Adrenal gland (tissue), 5 donors: Measurements from ENCODE around the gene BEST1.

Experiments used
- CTCF ChIP-seq, 6 experiments: fragments of 450-650 bp in 4 of 6; fragments of 200-600 bp in 2 of 6; sonication (generic) in 1 of 6; IDR thresholded peaks; 1 replicate in 5 of 6; 2 replicates in 1 of 6; pipeline versions ENCODE4 v1.5.1 to v1.8.0; 2016 to 2021; ENCODE audit warnings: antibody characterized with exemption in 6 of 6, mild to moderate bottlenecking in 2 of 6, moderate library complexity in 1 of 6
- POLR2A ChIP-seq, 2 donors: fragments of 450-650 bp; IDR thresholded peaks; one replicate each; pipeline ENCODE4 v1.6.1; 2017; ENCODE audit warnings: antibody characterized with exemption in 2 of 2, mild to moderate bottlenecking in 2 of 2, moderate library complexity in 1 of 2
- donor health status: DM: no; HTN: no; CAD: no.

GRCh38 chr11:62000539-62001446 is 50.6 kb downstream of the BEST1 start:
- TF ChIP-seq CTCF (IDR thresholded peaks at IDR 0.05) (no peak), POLR2A (IDR thresholded peaks at IDR 0.05) (no peak)
